NCI-H2107 treated with DMSO at 0.1 percent for 48 hours (cell line): ENCODE measurements around the gene DNAJC11.
"Not testable (repeated sequence)": the region's sequence is repeated elsewhere in the genome, so short reads cannot be mapped to it uniquely, and the experiment has no call there.

Experiments used
- DNase-seq: peaks from one replicate; lab custom pipeline; 2025; ENCODE audit not compliant: unreplicated experiment; lab: John Stamatoyannopoulos, UW

The DNAJC11 gene

GRCh38 chr1:6699915-6700314, 1.7 kb downstream of the DNAJC11 start:
- not testable (repeated sequence) for DNase-seq

GRCh38 chr1:6695868-6696267, 5.7 kb downstream of the DNAJC11 start:
- DNase-seq = no peak

- DNase-seq = no peak
Observed at GRCh38 chr1:6694121-6694713, 7.4 kb downstream of the DNAJC11 start.

- no peak for DNase-seq
Observed at GRCh38 chr1:6692956-6693355, 8.7 kb downstream of the DNAJC11 start.

- DNase-seq = no peak
Observed at GRCh38 chr1:6691507-6691906, 10.1 kb downstream of the DNAJC11 start.

- DNase-seq = no peak
Observed at GRCh38 chr1:6690186-6690585, 11.4 kb downstream of the DNAJC11 start.

GRCh38 chr1:6688757-6689156, 12.9 kb downstream of the DNAJC11 start:
- DNase-seq = no peak

- no peak for DNase-seq
Observed at GRCh38 chr1:6688001-6688400, 13.6 kb downstream of the DNAJC11 start.

GRCh38 chr1:6686294-6686693, 15.3 kb downstream of the DNAJC11 start:
- no peak for DNase-seq

GRCh38 chr1:6685381-6685780, 16.2 kb downstream of the DNAJC11 start:
- no peak for DNase-seq

GRCh38 chr1:6683434-6683833, 18.2 kb downstream of the DNAJC11 start:
- DNase-seq = no peak

- DNase-seq = no peak
Observed at GRCh38 chr1:6675941-6676340, 25.7 kb downstream of the DNAJC11 start.

GRCh38 chr1:6674771-6675170, 26.8 kb downstream of the DNAJC11 start:
- DNase-seq = no peak

GRCh38 chr1:6673816-6674398, 27.7 kb downstream of the DNAJC11 start:
- no peak for DNase-seq

GRCh38 chr1:6672558-6672957, 29.1 kb downstream of the DNAJC11 start:
- DNase-seq = no peak

GRCh38 chr1:6668503-6668902, 33.1 kb downstream of the DNAJC11 start:
- no peak for DNase-seq

- DNase-seq = no peak
Observed at GRCh38 chr1:6667139-6667538, 34.5 kb downstream of the DNAJC11 start.

- DNase-seq = no peak
Observed at GRCh38 chr1:6666696-6667095, 34.9 kb downstream of the DNAJC11 start.

- not testable (repeated sequence) for DNase-seq
Observed at GRCh38 chr1:6662468-6662867, 39.1 kb downstream of the DNAJC11 start.

- no peak for DNase-seq
Observed at GRCh38 chr1:6660415-6661049, 41.1 kb downstream of the DNAJC11 start.

- DNase-seq = no peak
Observed at GRCh38 chr1:6658359-6659060, 43.1 kb downstream of the DNAJC11 start.

- DNase-seq = no peak
Observed at GRCh38 chr1:6657138-6657537, 44.5 kb downstream of the DNAJC11 start.
